SK-MEL-5 (cell line): ENCODE data around the gene GOT1. TPM values are rescaled to one million over a fixed set of nuclear protein-coding genes. Genes with fewer than 3 reads are reported as not detected.

ENCODE experiments used
- total RNA-seq: library from RNA; depleted of rRNA; stranded (reverse); fragments of >200 nt; shearing (Covaris generic); gene quantifications from 2 replicates; pipeline ENCODE4 v1.2.3, GENCODE V29; 2014; rRNA removed

The GOT1 gene
- total RNA-seq, 1 experiment from 2014 or later, result 37.0 TPM

Other genes with a start within 250 kb of the GOT1 start
- gene HPSE2, start 194.8 kb downstream of the GOT1 start, total RNA-seq, result 0.03 TPM in 2 replicates
- gene CNNM1, start 101.3 kb downstream of the GOT1 start, total RNA-seq, result 0.03 and 0.05 TPM in 2 replicates
- gene NKX2-3, start 102.3 kb upstream of the GOT1 start, total RNA-seq, result 0.19 and 0.24 TPM in 2 replicates
- gene SLC25A28, start 189.8 kb upstream of the GOT1 start, total RNA-seq, result 14.6 and 14.7 TPM in 2 replicates
- gene ENTPD7, start 228.9 kb upstream of the GOT1 start, total RNA-seq, result 19.4 and 21.5 TPM in 2 replicates